Measurements from ENCODE around the gene ODAD4.

The ODAD4 gene

GRCh38 chr17:41888332-41888965 lies 42.0 kb upstream of the ODAD4 start:
- Histone ChIP-seq H3K9ac (ENCODE audit: low read length) (no peak overlapping the region), H3K27ac (ENCODE audit: low read depth, low read length) (no peak overlapping the region), H3K27me3 (ENCODE audit: low read length) (no peaks in the 10 kb centered on the region), H3K4me2 (ENCODE audit: low read depth, low read length, poor library complexity, severe bottlenecking) (no peak overlapping the region), H3K36me3 (ENCODE audit: low read length) (peaks cover 23% of the 10 kb centered on the region), H3F3A (ENCODE audit: insufficient read depth) (0 out of 2 replicates have a peak, but pooled peaks cover 2% of the 10 kb centered on the region), H3K9me3 (ENCODE audit: insufficient read depth, low read length) (no peaks in the 10 kb centered on the region), H2AFZ (ENCODE audit: low read depth, low read length, severe bottlenecking) (no peak overlapping the region), H3K4me3 (ENCODE audit: insufficient read depth, low read length, poor library complexity, severe bottlenecking) (no peak overlapping the region), H4K20me1 (ENCODE audit: low read depth, low read length) (no peaks in the 10 kb centered on the region), H3K79me2 (ENCODE audit: insufficient read depth, low read length) (no peaks in the 10 kb centered on the region), H3K9me2 (replicated peaks; ENCODE audit: insufficient read depth, low read length) (no peaks in the 10 kb centered on the region)
- TF ChIP-seq EZH2phosphoT487 (conservative IDR thresholded peaks at IDR 0.05; ENCODE audit: low read length) (no peak), CTCF (IDR thresholded peaks at IDR 0.05; ENCODE audit: insufficient read depth, low read length, poor library complexity, severe bottlenecking) (no peak)

DNA sequence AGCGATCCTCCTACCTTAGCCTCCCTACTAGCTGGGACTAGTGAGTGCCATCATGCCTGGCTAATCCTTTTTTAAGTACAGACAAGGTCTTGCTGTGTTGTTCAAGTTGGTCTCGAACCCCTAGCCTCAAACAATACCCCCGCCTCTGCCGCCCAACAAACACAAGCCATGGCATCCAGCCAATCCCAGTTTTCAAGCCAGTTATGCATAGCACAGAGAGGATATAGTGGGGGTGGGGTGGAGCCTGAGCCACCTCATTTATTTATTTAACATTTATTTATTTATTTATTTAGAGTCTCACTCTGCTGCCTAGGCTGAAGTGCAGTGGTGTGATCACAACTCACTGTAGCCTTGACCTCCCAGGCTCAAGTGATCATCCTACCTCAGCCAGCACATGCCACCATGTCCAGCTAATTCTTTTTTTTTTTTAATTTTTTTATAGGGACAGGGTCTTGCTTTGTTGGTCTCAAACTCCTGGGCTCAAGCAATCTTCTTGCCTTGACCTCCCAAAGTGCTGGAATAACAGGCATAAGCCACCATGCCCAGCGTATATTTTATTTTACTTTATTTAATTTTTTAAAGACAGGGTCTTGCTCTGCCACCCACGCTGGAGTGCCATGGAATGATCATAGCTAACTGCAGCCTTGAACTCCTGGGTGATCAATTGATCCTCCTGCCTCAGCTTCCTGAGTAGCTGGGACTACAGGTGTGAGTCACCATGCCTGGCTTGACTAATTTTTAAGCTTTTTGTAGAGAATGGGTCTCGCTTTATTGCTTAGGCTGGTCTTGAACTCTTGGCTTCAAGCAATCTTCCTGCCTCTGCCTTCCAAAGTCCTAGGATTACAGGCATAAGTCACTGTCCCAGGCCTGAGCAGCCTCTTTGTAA lies 39.0 kb upstream of the ODAD4 start:
- Histone ChIP-seq H2AFZ (ENCODE audit: low read depth, low read length, severe bottlenecking) (no peak overlapping the region), H3K4me3 (ENCODE audit: insufficient read depth, low read length, poor library complexity, severe bottlenecking) (no peak overlapping the region), H3K9me3 (ENCODE audit: insufficient read depth, low read length) (no peaks in the 10 kb centered on the region), H4K20me1 (ENCODE audit: low read depth, low read length) (no peaks in the 10 kb centered on the region), H3K9ac (ENCODE audit: low read length) (no peak overlapping the region), H3K9me2 (replicated peaks; ENCODE audit: insufficient read depth, low read length) (no peaks in the 10 kb centered on the region), H3K36me3 (ENCODE audit: low read length) (peaks cover 15% of the 10 kb centered on the region), H3F3A (ENCODE audit: insufficient read depth) (0 out of 2 replicates have a peak, but pooled peaks cover 2% of the 10 kb centered on the region), H3K4me2 (ENCODE audit: low read depth, low read length, poor library complexity, severe bottlenecking) (no peak overlapping the region), H3K79me2 (ENCODE audit: insufficient read depth, low read length) (no peaks in the 10 kb centered on the region), H3K27me3 (ENCODE audit: low read length) (no peaks in the 10 kb centered on the region), H3K27ac (ENCODE audit: low read depth, low read length) (no peak overlapping the region)
- TF ChIP-seq EZH2phosphoT487 (conservative IDR thresholded peaks at IDR 0.05; ENCODE audit: low read length) (no peak), CTCF (IDR thresholded peaks at IDR 0.05; ENCODE audit: insufficient read depth, low read length, poor library complexity, severe bottlenecking) (no peak)

DNA sequence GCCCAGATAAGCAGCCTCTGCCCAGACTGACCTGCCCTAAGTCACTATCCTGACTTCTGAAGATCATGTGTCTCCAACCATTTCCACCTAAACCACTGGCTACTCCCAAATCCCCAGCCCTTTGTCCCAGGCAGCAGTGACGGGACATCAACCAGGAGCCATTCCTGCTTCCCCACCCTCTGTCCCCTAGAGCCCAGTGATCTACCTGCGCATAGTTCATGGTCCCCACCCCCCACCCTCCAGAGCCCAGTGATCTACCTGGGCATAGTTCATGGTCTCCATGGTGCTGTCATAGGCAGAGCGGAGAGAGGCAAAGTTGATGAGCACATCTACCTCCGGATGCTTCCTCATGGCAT lies 38.4 kb upstream of the ODAD4 start:
- H3K9me2 ChIP-seq (replicated peaks; ENCODE audit: insufficient read depth, low read length): no peaks in the 10 kb centered on the region
- H3K4me2 ChIP-seq (ENCODE audit: low read depth, low read length, poor library complexity, severe bottlenecking): no peak overlapping the region
- H3K36me3 ChIP-seq (ENCODE audit: low read length): peaks cover 15% of the 10 kb centered on the region
- H4K20me1 ChIP-seq (ENCODE audit: low read depth, low read length): no peaks in the 10 kb centered on the region
- no peaks in the 10 kb centered on the region for H3K9me3 ChIP-seq (ENCODE audit: insufficient read depth, low read length)
- no peak overlapping the region for H3K27ac ChIP-seq (ENCODE audit: low read depth, low read length)
- H3K79me2 ChIP-seq (ENCODE audit: insufficient read depth, low read length): no peaks in the 10 kb centered on the region
- no peak overlapping the region for H3K9ac ChIP-seq (ENCODE audit: low read length)
- no peaks in the 10 kb centered on the region for H3K27me3 ChIP-seq (ENCODE audit: low read length)
- no peak for TF ChIP-seq CTCF (IDR thresholded peaks at IDR 0.05; ENCODE audit: insufficient read depth, low read length, poor library complexity, severe bottlenecking)
- TF ChIP-seq EZH2phosphoT487 (conservative IDR thresholded peaks at IDR 0.05; ENCODE audit: low read length): no peak
- 0 out of 2 replicates have a peak, but pooled peaks cover 2% of the 10 kb centered on the region for H3F3A ChIP-seq (ENCODE audit: insufficient read depth)
- no peak overlapping the region for H3K4me3 ChIP-seq (ENCODE audit: insufficient read depth, low read length, poor library complexity, severe bottlenecking)
- no peak overlapping the region for H2AFZ ChIP-seq (ENCODE audit: low read depth, low read length, severe bottlenecking)

Measured in SU-DHL-6 (cell line).